Prostate gland (tissue), 2 donors: ENCODE measurements around the gene CLDN10.

ENCODE experiments used
- CTCF ChIP-seq, 4 experiments: fragments of 200-600 bp in 2 of 4; fragments of 450-650 bp in 2 of 4; sonication (generic) in 2 of 4; IDR thresholded peaks; 1 replicate in 3 of 4; 2 replicates in 1 of 4; pipeline ENCODE4 v1.5.1; 2016 to 2019; ENCODE audit warnings: antibody characterized with exemption in 4 of 4, mild to moderate bottlenecking in 2 of 4, moderate library complexity in 2 of 4
- POLR2A ChIP-seq: fragments of 450-650 bp; IDR thresholded peaks from one replicate; pipeline ENCODE4 v1.6.1; 2016; ENCODE audit warnings: antibody characterized with exemption, mild to moderate bottlenecking

DNA sequence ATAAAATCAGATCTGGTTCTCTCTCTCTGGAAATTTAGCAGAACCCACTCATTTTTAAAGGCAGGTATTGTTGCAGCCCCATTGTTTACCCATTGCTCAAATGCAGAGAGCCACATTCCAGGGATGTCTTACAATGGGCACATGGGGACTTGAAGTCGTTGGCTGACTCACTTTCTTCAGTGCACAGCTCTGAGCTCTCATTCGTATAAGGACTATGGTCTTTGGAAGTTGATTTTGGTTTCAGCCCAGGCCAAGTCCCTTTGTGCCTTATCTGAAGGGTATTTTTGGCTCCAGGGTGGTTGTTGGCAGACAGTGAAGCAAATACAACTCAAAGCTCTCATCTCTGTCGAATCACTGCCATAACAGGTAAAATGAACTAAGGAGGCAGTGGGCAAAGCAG lies 47.3 kb upstream of the CLDN10 start:
- TF ChIP-seq CTCF (IDR thresholded peaks at IDR 0.05) (no peak), POLR2A (no peak)
